GM10266 (cell line): ENCODE results near the gene EGFL8.

Experiments used
- DNase-seq: peaks from one replicate; pipeline ENCODE4 v3.0.0; 2012; ENCODE audit errors: extremely low spot score
- TF ChIP-seq, protein P1 (sequence below): IDR thresholded peaks from 2 replicates; pipeline ENCODE4 v1.5.1; 2012; ENCODE audit warnings: mild to moderate bottlenecking, low read depth; ENCODE audit not compliant: control insufficient read depth, insufficient read depth; ENCODE audit errors: missing control alignments

EGFL8 gene

DNA sequence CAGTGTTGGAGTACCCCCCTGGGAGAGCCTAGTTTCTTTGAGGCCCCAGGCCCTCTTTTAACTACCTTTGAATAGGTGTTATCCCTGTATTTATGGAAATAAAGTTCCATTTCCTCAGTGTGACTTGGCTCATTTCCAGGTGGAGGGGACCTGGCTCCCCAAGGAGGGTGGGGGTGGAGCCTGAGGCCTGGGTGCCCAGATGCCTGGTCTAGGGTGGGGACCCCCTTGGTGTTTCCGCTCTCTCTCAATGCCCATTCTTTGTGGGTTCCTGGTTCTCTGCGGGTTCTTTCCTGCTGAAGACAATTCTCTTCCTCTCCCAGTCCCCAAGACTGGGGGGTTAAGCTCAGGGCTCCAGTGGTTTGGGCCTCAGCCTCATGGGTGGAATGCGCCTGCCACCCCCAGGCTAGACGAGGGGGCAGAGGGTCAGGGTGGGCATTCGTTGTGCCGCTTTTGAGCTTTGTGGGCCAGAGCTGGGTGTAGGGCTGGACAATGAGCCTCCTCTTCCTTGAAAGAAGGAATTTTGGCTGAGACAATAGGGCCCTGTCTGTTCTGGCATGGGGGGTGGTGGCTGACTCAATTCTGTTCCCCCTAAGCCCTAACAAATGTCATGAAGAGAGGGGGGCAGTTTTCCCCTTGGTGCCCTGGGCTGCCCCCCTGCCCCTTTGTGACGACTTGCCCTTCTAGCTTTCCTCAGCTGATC, 686 bp upstream of the EGFL8 start:
- TF ChIP-seq, protein P1, sequence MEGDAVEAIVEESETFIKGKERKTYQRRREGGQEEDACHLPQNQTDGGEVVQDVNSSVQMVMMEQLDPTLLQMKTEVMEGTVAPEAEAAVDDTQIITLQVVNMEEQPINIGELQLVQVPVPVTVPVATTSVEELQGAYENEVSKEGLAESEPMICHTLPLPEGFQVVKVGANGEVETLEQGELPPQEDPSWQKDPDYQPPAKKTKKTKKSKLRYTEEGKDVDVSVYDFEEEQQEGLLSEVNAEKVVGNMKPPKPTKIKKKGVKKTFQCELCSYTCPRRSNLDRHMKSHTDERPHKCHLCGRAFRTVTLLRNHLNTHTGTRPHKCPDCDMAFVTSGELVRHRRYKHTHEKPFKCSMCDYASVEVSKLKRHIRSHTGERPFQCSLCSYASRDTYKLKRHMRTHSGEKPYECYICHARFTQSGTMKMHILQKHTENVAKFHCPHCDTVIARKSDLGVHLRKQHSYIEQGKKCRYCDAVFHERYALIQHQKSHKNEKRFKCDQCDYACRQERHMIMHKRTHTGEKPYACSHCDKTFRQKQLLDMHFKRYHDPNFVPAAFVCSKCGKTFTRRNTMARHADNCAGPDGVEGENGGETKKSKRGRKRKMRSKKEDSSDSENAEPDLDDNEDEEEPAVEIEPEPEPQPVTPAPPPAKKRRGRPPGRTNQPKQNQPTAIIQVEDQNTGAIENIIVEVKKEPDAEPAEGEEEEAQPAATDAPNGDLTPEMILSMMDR: no peak
- DNase-seq: no peak

DNA sequence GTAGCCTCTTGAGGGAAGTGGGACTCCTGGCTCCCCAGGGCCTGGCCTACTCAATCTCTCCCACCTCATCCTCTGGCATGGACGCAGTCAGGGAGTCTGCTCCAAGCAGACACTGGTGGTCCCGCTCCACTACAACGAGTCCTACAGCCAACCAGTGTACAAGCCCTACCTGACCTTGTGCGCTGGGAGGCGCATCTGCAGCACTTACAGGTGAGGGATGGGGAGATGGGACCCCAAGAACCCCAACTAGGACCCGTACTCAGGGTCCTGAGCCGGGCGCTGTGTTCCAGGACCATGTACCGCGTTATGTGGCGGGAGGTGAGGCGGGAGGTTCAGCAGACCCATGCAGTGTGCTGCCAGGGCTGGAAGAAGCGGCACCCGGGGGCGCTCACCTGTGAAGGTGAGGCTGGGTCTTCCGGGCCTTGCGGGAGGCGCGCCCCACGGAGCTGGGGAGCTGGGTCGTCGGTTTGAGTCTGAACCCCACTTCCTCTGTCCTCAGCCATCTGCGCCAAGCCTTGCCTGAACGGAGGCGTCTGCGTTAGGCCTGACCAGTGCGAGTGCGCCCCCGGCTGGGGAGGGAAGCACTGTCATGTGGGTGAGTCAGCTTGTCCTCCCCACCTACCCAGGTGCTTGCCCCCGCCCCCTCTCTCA, 2.1 kb downstream of the EGFL8 start:
- no peak for DNase-seq
- TF ChIP-seq, protein P1: no peak

DNA sequence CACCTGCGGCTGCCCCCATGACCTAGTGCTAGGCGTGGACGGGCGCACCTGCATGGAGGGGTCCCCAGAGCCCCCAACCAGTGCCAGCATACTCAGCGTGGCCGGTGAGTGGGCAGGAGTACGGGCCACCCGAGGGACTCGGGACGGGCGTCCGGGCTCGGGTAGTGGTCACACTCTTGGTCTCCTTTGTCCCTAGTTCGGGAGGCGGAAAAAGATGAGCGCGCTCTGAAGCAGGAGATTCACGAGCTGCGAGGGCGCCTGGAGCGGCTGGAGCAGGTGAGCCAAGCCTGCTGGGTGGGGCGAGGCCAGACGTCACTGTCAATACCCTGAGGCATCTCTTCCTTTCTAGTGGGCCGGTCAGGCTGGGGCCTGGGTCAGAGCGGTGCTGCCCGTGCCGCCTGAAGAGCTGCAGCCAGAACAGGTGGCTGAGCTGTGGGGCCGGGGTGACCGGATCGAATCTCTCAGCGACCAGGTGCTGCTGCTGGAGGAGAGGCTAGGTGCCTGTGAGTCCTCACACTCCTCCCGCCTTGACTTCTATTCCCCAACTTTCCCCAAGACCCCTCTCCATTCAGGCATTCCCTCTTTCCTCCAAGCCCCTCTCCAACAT, 2.9 kb downstream of the EGFL8 start:
- no peak for DNase-seq
- TF ChIP-seq, protein P1: no peak

DNA sequence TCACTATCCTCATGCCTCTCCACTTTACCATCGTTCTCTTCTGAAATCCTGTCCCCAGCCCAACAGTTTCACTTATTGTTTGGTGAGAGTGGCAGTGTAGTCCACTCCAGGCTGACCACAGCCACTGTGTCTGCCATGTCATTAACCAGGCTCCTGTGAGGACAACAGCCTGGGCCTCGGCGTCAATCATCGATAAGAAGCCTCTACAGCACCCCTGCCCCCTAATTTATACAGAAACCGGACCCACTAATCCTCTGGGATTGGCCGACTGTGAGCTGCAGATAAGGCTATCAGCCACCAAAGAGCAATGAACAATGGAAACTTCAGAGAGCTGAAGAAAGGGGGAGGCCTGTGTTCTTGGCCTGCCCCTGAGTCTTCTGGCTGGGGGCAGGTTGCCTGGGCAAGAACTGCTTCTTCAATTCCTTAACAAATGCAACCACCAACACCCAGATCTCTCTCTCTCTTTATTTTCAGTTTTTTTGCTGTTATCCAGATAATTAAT, 3.4 kb downstream of the EGFL8 start:
- TF ChIP-seq, protein P1: no peak
- no peak for DNase-seq

DNA sequence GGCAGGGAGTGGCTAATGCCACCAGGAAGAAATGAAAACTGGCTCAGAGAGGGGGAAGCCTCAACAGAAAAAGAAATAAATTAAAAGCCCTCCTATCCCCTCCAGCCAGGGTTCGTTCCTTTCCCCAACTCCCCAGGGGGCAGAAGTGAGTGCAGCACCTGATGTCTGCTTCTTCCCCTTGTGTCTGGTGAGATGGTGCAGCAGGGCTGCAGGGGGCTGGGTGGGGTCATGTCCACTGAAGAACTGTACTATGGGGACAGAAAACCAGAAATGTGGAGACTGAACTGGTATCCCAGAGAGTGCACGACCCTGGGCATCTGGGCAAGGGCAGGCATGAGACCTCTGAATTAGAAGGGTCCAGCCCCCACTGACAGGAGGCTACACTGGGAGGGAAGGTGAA, 4.0 kb downstream of the EGFL8 start:
- no peak for DNase-seq
- TF ChIP-seq, protein P1: no peak

DNA sequence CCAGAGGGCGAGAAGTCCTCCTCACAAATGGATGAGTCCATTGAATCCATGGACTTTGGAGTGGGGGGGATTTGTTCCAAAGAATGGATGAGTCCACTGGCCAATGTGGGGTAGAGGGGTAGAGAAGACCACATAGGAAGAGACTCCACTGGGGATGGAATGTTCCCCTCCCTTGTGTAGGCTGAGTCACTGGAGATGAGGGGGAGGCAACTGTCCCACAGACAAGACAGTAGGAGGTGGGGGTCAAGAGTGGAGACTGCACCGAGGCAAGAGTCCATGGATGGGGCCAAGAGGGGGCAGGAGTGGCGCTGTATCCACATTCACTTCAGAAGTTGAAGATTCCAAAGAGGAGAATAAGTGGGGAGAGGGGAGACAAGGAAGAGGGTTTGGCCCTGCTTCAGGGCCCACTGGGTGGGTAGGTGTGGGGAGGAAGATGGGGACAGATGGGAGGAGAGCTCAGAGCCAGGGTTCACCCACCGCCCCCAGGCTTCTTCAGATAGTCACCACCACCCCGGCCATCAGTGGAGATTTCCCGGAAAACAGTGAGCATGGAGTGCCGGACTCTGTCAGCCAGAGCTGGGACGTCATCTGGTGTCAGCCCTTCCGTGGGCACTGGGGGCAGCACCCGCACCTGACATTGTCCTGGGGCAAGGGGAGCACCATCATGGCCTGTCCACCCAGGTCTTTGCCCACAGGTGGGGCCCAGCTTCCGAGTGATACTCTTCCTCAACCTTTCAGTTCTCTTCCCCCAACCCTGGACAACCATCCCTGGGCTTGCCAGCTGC, 4.6 kb downstream of the EGFL8 start:
- DNase-seq: no peak
- TF ChIP-seq, protein P1: no peak

DNA sequence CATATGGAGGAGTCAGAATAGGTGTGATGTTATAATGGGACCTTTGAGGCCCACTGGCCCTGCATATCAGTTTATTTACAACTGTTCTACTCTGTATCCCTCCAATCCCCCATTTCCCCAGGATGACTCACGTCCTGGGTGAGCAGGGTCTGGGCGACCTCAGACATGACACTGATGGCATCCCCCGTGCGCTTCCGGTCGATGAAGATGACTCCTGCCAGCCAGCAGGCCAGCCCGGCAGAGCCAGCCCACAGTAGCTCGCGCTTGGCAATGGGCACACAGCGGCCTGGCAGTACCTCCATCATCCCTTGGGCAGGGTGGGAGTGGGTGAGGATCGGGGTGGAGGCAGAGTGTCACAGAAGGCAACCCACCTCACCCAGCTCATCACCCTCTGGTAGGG, 5.9 kb downstream of the EGFL8 start:
- TF ChIP-seq, protein P1: no peak
- DNase-seq: no peak
